HCT116 (cell line): Measurements from ENCODE around the gene PTPRA.

ENCODE experiments used
- ATF3 ChIP-seq: IDR thresholded peaks from 2 replicates; pipeline ENCODE4 v1.6.1; 2012
- CEBPB ChIP-seq: IDR thresholded peaks from 2 replicates; pipeline ENCODE4 v1.6.1; 2012; ENCODE audit warnings: low read depth
- CTCF ChIP-seq, 3 experiments: fragments of 200-600 bp in 1 of 3; sonication (generic) in 1 of 3; IDR thresholded peaks in 2 of 3; conservative IDR thresholded peaks in 1 of 3; 2 replicates each; pipeline ENCODE4 v1.5.1; 2012 to 2017; ENCODE audit warnings: low read depth in 2 of 3, low read length in 2 of 3, antibody characterized with exemption in 1 of 3, borderline replicate concordance in 1 of 3, control low read depth in 1 of 3, mild to moderate bottlenecking in 1 of 3, mixed read lengths in 1 of 3, mixed run types in 1 of 3, moderate library complexity in 1 of 3; ENCODE audit not compliant: insufficient read depth in 1 of 3
- EZH2 ChIP-seq: fragments of 200-600 bp; sonication (generic); IDR thresholded peaks from 2 replicates; pipeline ENCODE4 v1.6.1; 2017; ENCODE audit warnings: antibody characterized with exemption, mixed run types
- EZH2phosphoT487 ChIP-seq: fragments of 200-600 bp; IDR thresholded peaks from 2 replicates; pipeline ENCODE4 v1.6.1; 2018; ENCODE audit warnings: antibody characterized with exemption, borderline replicate concordance
- JUND ChIP-seq: IDR thresholded peaks from 2 replicates; pipeline ENCODE4 v1.6.1; 2012
- POLR2A ChIP-seq: IDR thresholded peaks from 2 replicates; pipeline ENCODE4 v1.7.0; 2011; ENCODE audit warnings: borderline replicate concordance; ENCODE audit not compliant: insufficient read depth, insufficient read length; ENCODE audit errors: extremely low read depth
- POLR2AphosphoS5 ChIP-seq: IDR thresholded peaks from 2 replicates; pipeline ENCODE4 v1.6.1; 2011; ENCODE audit warnings: mild to moderate bottlenecking, low read depth, low read length, moderate library complexity
- RAD21 ChIP-seq: IDR thresholded peaks from 2 replicates; pipeline ENCODE4 v1.6.1; 2012; ENCODE audit warnings: low read depth, mild to moderate bottlenecking
- REST ChIP-seq: IDR thresholded peaks from 2 replicates; pipeline ENCODE4 v1.6.1; 2012; ENCODE audit warnings: low read depth
- TCF7L2 ChIP-seq: IDR thresholded peaks from 2 replicates; pipeline ENCODE4 v1.7.0; 2011; ENCODE audit warnings: borderline replicate concordance, inconsistent platforms; ENCODE audit not compliant: insufficient read depth, insufficient read length; ENCODE audit errors: extremely low read depth
- YY1 ChIP-seq: IDR thresholded peaks from 2 replicates; pipeline ENCODE4 v1.6.1; 2011; ENCODE audit warnings: low read length, low read depth, moderate library complexity, mild to moderate bottlenecking; ENCODE audit not compliant: insufficient replicate concordance; ENCODE audit errors: extremely low read depth

GRCh38 chr20:3070725-3071124 is 197.4 kb downstream of the PTPRA start:
- TF ChIP-seq CTCF (IDR thresholded peaks at IDR 0.05 in 2 of 3, conservative IDR thresholded peaks at IDR 0.05 in 1 of 3; ENCODE audit: borderline replicate concordance in 1 of 3, insufficient read depth in 1 of 3, low read depth in 2 of 3, low read length in 2 of 3) (no peak), CEBPB (no peak), POLR2A (no peak), RAD21 (no peak), ATF3 (no peak), EZH2phosphoT487 (no peak), TCF7L2 (no peak), EZH2 (no peak), YY1 (no peak), REST (no peak), JUND (no peak), POLR2AphosphoS5 (no peak)
